ENCODE results near the gene PRUNE2. TPM values are rescaled to one million over a fixed set of nuclear protein-coding genes. Genes with fewer than 3 reads are reported as not detected.

PRUNE2 gene
- polyA plus RNA-seq, 3 donors: 0.72 to 1.8 (median 1.5) TPM

- H3K36me3 ChIP-seq (replicated peaks in 1 of 2; ENCODE audit: control insufficient read depth in 1 of 2, insufficient read depth in 2 of 2, low read length in 2 of 2): no peaks in the 10 kb centered on the region
- H2AFZ ChIP-seq (ENCODE audit: insufficient read depth, low read depth, low read length, poor library complexity, severe bottlenecking): no peak overlapping the region
- no peak for TF ChIP-seq CTCF (IDR thresholded peaks at IDR 0.05)
- no peaks in the 10 kb centered on the region for H3K27me3 ChIP-seq (ENCODE audit: control insufficient read depth in 2 of 2, insufficient read depth in 2 of 2, low read length in 2 of 2)
- peaks cover 17 to 18% of the 10 kb centered on the region in 2 donors for H3K4me1 ChIP-seq (ENCODE audit: control insufficient read depth in 1 of 2, insufficient read depth in 2 of 2, low read length in 2 of 2)
- intact Hi-C loops (cut with micrococcal nuclease): no loop called here
- Mint-ChIP-seq H3K4me3 (no peak overlapping the region), H3K27me3 (ENCODE audit: low read depth in 3 of 3) (no peaks in the 10 kb centered on the region), H3K9me3 (peaks cover 0 to 9% (median 3%) of the 10 kb centered on the region in 7 donors), H3K4me1 (peaks cover 29% of the 10 kb centered on the region), H3K36me3 (peaks cover 0 to 4% of the 10 kb centered on the region in 2 donors), H3K27ac (peak overlapping the region in 1 of 7 donors; percentile 72)
- no peak overlapping the region for H3K9ac ChIP-seq (ENCODE audit: insufficient read depth, low read length, poor library complexity, severe bottlenecking)
- no peaks in the 10 kb centered on the region for H3K9me3 ChIP-seq (replicated peaks in 1 of 2; ENCODE audit: control insufficient read depth in 1 of 2, insufficient read depth in 1 of 2, low read length in 2 of 2)
- no peaks in the 10 kb centered on the region for H4K20me1 ChIP-seq (ENCODE audit: insufficient read depth, low read length)
- H3K27ac ChIP-seq (ENCODE audit: low read depth in 1 of 2, low read length in 2 of 2): no peak overlapping the region
- no peak overlapping the region for H3K4me3 ChIP-seq (replicated peaks in 1 of 3; ENCODE audit: low read depth in 2 of 3, low read length in 3 of 3)
- WGBS (ENCODE audit: insufficient coverage): 70% methylated on average over 2 of the region's 5 CpGs
- no peak for DNase-seq
- no peak overlapping the region for H3K4me2 ChIP-seq (replicated peaks; ENCODE audit: extremely low read depth, low read length, poor library complexity, severe bottlenecking)
- H3K79me2 ChIP-seq (ENCODE audit: insufficient read depth, low read length): no peaks in the 10 kb centered on the region
These were observed 221.7 kb downstream of the PRUNE2 start for GRCh38 chr9:76684213-76684612.

GRCh38 chr9:76681556-76681955 is 224.4 kb downstream of the PRUNE2 start:
- intact Hi-C loops (cut with micrococcal nuclease): no loop called here
- 100% methylated on average over 2 of the region's 2 CpGs for WGBS (ENCODE audit: insufficient coverage)

More at GRCh38 chr9:76681556-76681955, 224.4 kb downstream of the PRUNE2 start:
- DNase-seq: no peak
- H3K27ac Mint-ChIP-seq: no peak overlapping the region
- H3K79me2 ChIP-seq (ENCODE audit: insufficient read depth, low read length): no peaks in the 10 kb centered on the region
- H3K9me3 ChIP-seq (replicated peaks in 1 of 2; ENCODE audit: control insufficient read depth in 1 of 2, insufficient read depth in 1 of 2, low read length in 2 of 2): no peaks in the 10 kb centered on the region
- H3K36me3 ChIP-seq (replicated peaks in 1 of 2; ENCODE audit: control insufficient read depth in 1 of 2, insufficient read depth in 2 of 2, low read length in 2 of 2): no peaks in the 10 kb centered on the region
- no peaks in the 10 kb centered on the region for H4K20me1 ChIP-seq (ENCODE audit: insufficient read depth, low read length)
- no peak overlapping the region for H2AFZ ChIP-seq (ENCODE audit: insufficient read depth, low read depth, low read length, poor library complexity, severe bottlenecking)
- H3K9ac ChIP-seq (ENCODE audit: insufficient read depth, low read length, poor library complexity, severe bottlenecking): no peak overlapping the region
- H3K4me2 ChIP-seq (replicated peaks; ENCODE audit: extremely low read depth, low read length, poor library complexity, severe bottlenecking): no peak overlapping the region
- H3K27ac ChIP-seq (ENCODE audit: low read depth in 1 of 2, low read length in 2 of 2): no peak overlapping the region
- H3K36me3 Mint-ChIP-seq: peaks cover 0 to 4% of the 10 kb centered on the region in 2 donors
- H3K4me1 ChIP-seq (ENCODE audit: control insufficient read depth in 1 of 2, insufficient read depth in 2 of 2, low read length in 2 of 2): no peaks in the 10 kb centered on the region
- H3K4me1 Mint-ChIP-seq: peaks cover 9% of the 10 kb centered on the region
- no peak for TF ChIP-seq CTCF (IDR thresholded peaks at IDR 0.05)
- H3K27me3 Mint-ChIP-seq (ENCODE audit: low read depth in 3 of 3): no peaks in the 10 kb centered on the region
- no peaks in the 10 kb centered on the region for H3K27me3 ChIP-seq (ENCODE audit: control insufficient read depth in 2 of 2, insufficient read depth in 2 of 2, low read length in 2 of 2)
- no peak overlapping the region for H3K4me3 ChIP-seq (replicated peaks in 1 of 3; ENCODE audit: low read depth in 2 of 3, low read length in 3 of 3)
- H3K4me3 Mint-ChIP-seq: no peak overlapping the region
- H3K9me3 Mint-ChIP-seq: peaks cover 0 to 9% (median 2%) of the 10 kb centered on the region in 7 donors

All from CD14-positive monocyte (primary cell).